Colonic mucosa (tissue), 4 donors: ENCODE data around the gene LRRC26. TPM values are rescaled to one million over a fixed set of nuclear protein-coding genes. Genes with fewer than 3 reads are reported as not detected.

Source experiments
- DNase-seq: peaks from one replicate; pipeline ENCODE4 v3.0.0-alpha.2; 2020
- H3K27ac ChIP-seq: fragments of 200-600 bp; one replicate; pipeline ENCODE4 v1.8.0; 2021
- H3K27me3 ChIP-seq: fragments of 200-600 bp; one replicate; pipeline ENCODE4 v1.8.0; 2021
- H3K36me3 ChIP-seq: fragments of 200-600 bp; one replicate; pipeline ENCODE4 v1.8.0; 2021
- H3K4me1 ChIP-seq: fragments of 200-600 bp; one replicate; pipeline ENCODE4 v1.8.0; 2021; ENCODE audit warnings: mild to moderate bottlenecking
- H3K4me3 ChIP-seq: fragments of 200-600 bp; one replicate; pipeline ENCODE4 v1.8.0; 2021
- H3K9ac ChIP-seq, 2 donors: one replicate each; pipeline ENCODE4 v1.7.0; 2013; ENCODE audit warnings: control low read depth in 2 of 2, low read depth in 2 of 2, low read length in 2 of 2
- H3K9me3 ChIP-seq: fragments of 200-600 bp; one replicate; pipeline ENCODE4 v1.8.0; 2021
- intact Hi-C: fragments of 100-400 bp; cut with DNase I; formaldehyde crosslinking; loops from one replicate; pipeline ENCODE4 v1.14.1; 2022
- total RNA-seq, 2 donors: library from RNA; stranded (reverse); fragmentation: NEBNext Ultra II Directional in 1 of 2; extraction: Animal tissue kit (Norgen Biotek cat#: 25700) in 1 of 2; gene quantifications; one replicate each; pipeline ENCODE4 v1.2.1, GENCODE V29; 2021
- TF ChIP-seq, protein P1 (sequence below): fragments of 200-600 bp; IDR thresholded peaks from one replicate; pipeline ENCODE4 v1.8.0; 2022; ENCODE audit warnings: antibody characterized with exemption, mild to moderate bottlenecking
- donor health status: healthy.
- donor health status: DM: no; HTN: no; CAD: no.
- donor health status: DM: no; HTN: no; CAD: no.

The LRRC26 gene
- total RNA-seq, 2 donors from 2014 or later = 64.6 to 95.8 TPM

DNA sequence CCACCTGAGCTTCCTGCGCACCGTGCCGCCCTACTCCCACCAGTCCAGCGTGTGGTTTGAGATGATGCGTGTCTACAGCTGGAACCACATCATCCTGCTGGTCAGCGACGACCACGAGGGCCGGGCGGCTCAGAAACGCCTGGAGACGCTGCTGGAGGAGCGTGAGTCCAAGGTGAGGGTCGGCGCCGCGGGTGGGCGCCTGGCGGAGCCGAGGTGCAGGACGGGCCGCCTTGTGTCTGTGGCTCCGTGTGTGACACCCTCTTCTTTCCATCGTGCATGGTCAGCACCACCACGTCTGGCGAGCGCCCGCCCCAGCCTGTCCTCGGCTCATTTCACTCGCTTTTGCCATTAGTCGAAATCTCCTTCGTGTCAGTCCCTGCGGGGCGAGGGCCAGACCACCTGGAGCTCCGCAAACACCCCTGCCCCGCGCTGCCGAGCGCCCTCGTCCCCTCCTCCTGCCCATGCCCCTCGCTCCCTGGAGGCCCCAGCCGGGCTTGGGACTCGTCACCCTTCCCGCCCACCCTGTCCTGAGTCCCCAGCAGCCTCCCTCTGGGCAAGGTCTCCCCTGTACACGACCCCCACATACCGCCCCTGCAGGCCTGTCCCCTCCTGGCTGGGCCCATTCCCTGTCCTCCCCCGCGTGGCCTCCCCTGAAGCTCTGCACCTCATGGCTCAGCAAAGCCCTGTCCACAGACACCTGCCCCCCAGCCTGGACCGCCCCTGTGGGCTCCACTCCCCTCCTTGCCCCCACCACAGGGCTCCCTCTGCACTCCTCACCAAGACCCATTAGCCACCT, 23.9 kb downstream of the LRRC26 start:
- H3K27me3 ChIP-seq = peaks cover 14% of the 10 kb centered on the region
- H3K27ac ChIP-seq = no peak overlapping the region
- TF ChIP-seq, protein P1, sequence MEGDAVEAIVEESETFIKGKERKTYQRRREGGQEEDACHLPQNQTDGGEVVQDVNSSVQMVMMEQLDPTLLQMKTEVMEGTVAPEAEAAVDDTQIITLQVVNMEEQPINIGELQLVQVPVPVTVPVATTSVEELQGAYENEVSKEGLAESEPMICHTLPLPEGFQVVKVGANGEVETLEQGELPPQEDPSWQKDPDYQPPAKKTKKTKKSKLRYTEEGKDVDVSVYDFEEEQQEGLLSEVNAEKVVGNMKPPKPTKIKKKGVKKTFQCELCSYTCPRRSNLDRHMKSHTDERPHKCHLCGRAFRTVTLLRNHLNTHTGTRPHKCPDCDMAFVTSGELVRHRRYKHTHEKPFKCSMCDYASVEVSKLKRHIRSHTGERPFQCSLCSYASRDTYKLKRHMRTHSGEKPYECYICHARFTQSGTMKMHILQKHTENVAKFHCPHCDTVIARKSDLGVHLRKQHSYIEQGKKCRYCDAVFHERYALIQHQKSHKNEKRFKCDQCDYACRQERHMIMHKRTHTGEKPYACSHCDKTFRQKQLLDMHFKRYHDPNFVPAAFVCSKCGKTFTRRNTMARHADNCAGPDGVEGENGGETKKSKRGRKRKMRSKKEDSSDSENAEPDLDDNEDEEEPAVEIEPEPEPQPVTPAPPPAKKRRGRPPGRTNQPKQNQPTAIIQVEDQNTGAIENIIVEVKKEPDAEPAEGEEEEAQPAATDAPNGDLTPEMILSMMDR = no peak
- no peaks in the 10 kb centered on the region for H3K36me3 ChIP-seq
- no peaks in the 10 kb centered on the region for H3K9me3 ChIP-seq
- H3K4me3 ChIP-seq = no peak overlapping the region
- no peak for DNase-seq
- intact Hi-C loops = no loop called here
- no peak overlapping the region for H3K9ac ChIP-seq
- no peaks in the 10 kb centered on the region for H3K4me1 ChIP-seq

DNA sequence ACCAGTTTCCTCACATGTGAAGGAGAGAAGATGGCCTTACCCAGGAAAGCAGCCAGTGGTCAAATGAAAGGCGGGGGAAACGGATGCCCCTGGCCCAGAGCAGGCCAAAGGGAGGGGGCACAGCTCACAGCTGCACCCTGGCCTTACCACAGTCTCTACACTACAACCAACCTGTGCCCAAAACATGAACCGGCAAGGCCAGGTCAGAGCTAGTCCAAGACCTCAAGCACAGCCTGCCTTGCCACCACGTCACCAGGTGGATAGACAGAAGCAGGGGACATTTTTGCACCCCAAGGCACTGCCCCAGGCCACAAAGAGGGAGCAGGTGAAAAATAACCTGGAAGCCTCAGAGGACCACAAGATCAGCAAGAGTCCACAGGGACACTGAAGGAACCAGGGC, 26.4 kb downstream of the LRRC26 start:
- H3K36me3 ChIP-seq = no peaks in the 10 kb centered on the region
- no peak overlapping the region for H3K9ac ChIP-seq
- no peak for DNase-seq
- intact Hi-C loops = no loop called here
- H3K9me3 ChIP-seq = no peaks in the 10 kb centered on the region
- H3K4me3 ChIP-seq = no peak overlapping the region
- peaks cover 32% of the 10 kb centered on the region for H3K27me3 ChIP-seq
- no peak overlapping the region for H3K27ac ChIP-seq
- TF ChIP-seq, protein P1 = no peak
- H3K4me1 ChIP-seq = no peaks in the 10 kb centered on the region

DNA sequence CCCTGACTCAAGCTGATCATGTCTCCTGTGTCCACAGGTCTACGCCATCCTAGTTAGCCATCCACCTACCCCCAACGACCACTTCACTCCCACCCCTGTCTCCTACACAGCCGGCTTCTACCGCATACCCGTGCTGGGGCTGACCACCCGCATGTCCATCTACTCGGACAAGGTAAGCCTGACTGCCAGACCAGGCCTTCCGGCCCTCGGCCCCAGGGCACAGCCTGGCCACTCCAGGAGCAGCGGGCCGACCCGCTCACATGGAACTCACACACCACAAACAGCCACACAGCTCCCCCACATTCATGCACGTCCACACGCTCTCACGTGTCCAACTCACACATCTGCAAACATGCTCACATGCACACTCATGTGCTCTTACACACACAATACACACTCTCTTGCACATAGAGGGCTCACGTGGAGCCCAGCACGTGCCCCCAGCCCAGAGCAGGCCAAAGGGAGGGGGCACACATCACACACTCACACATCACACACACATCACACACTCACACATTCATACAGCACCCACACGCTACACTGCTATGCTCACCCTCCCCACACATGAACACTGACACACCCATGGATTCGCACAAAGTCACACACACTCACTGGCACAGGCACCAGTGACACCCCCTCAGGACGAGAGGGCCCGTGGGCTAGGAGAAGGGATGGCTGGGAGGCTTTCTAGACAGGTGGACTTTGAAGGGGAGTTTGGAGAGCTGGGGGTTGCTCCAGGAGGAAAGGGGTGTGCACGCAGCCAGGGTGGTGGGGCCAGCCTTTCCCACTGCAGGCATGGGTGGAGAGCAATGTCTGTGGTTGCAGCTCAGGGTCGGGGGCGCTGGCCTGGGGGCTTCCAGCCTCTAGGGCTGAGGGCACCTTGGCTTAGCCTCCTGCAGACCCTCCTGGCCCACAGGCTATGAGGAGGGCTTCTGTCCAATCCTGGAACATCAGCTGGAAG, 27.6 kb downstream of the LRRC26 start:
- peaks cover 40% of the 10 kb centered on the region for H3K27me3 ChIP-seq
- H3K9ac ChIP-seq = no peak overlapping the region
- no peaks in the 10 kb centered on the region for H3K9me3 ChIP-seq
- TF ChIP-seq, protein P1 = no peak
- no peak overlapping the region for H3K27ac ChIP-seq
- no peaks in the 10 kb centered on the region for H3K36me3 ChIP-seq
- DNase-seq = no peak
- intact Hi-C loops = no loop called here
- no peak overlapping the region for H3K4me3 ChIP-seq
- no peaks in the 10 kb centered on the region for H3K4me1 ChIP-seq

DNA sequence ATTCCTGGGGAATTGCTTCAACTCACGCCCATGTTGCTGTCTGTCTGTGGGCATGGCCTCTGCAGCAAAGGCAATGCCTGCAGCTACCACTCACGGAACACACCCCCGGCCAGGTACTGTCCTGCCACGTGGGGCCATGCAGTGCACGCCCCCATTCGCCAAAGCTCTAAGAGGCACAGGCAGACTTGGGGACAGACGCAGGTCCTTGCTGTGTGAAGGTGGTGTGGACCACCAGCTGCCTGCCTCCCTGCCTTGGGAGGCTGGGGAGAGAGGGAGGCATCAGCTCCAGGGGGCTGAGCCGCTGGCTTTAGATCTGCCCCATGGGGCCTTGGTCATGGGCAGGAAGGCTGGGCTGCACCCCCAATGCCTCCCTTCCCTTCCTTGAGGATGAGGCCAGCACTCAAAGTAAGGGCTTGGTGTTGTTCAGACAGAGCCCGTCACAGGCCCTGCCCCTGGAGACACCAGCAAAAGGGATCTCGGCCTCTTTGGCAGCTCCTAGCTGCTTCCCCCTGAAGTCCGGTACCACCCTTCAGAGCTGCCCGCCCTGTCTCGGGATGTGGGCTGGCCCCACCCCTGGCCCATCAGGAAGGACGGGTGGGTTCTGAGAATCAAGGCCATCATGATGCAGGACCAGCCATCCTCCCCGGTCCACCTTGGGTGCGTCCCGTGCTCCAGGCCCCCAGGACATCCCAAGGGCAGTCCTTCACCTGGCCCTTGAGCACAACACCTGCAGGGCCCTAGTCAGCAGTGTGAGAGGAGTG, 28.6 kb downstream of the LRRC26 start:
- no peak overlapping the region for H3K4me3 ChIP-seq
- intact Hi-C loops = no loop called here
- H3K27ac ChIP-seq = no peak overlapping the region
- no peaks in the 10 kb centered on the region for H3K4me1 ChIP-seq
- H3K27me3 ChIP-seq = peaks cover 48% of the 10 kb centered on the region
- H3K9me3 ChIP-seq = no peaks in the 10 kb centered on the region
- DNase-seq = no peak
- TF ChIP-seq, protein P1 = no peak
- no peak overlapping the region for H3K9ac ChIP-seq
- H3K36me3 ChIP-seq = no peaks in the 10 kb centered on the region
